Lower leg skin (tissue), 4 donors: Measurements from ENCODE around the gene PITPNM3. TPM values are rescaled to one million over a fixed set of nuclear protein-coding genes. Genes with fewer than 3 reads are reported as not detected.

ENCODE experiments used
- DNase-seq, 2 donors: peaks; one replicate each; pipeline ENCODE4 v3.0.0-alpha.2; 2019; ENCODE audit warnings: low spot score in 2 of 2
- H3K4me3 ChIP-seq: fragments of 200-600 bp; sonication (generic); 2 replicates; pipeline ENCODE4 v1.5.1; 2017; ENCODE audit warnings: mild to moderate bottlenecking, low read depth; ENCODE audit not compliant: poor library complexity, severe bottlenecking
- CTCF ChIP-seq, 3 donors: fragments of 450-650 bp; IDR thresholded peaks; one replicate each; pipeline ENCODE4 v1.5.1; 2016; ENCODE audit warnings: antibody characterized with exemption in 3 of 3, mild to moderate bottlenecking in 3 of 3, moderate library complexity in 2 of 3
- POLR2A ChIP-seq, 2 donors: fragments of 450-650 bp; IDR thresholded peaks; one replicate each; pipeline ENCODE4 v1.6.1; 2016 to 2017; ENCODE audit warnings: antibody characterized with exemption in 2 of 2, mild to moderate bottlenecking in 1 of 2, moderate library complexity in 1 of 2
- WGBS, 2 donors: methylation state at CpG; one replicate each; pipeline ENCODE4 v1.1.5; 2018; 5-methylcytosine and 5-hydroxymethylcytosine counted together
- intact Hi-C: fragments of 100-400 bp; cut with DNase I; formaldehyde crosslinking; loops from one replicate; pipeline ENCODE4 v1.15.0; 2023; ENCODE audit warnings: low total_unique reads
- total RNA-seq, 4 donors: library from RNA; depleted of rRNA; stranded (reverse); fragments of >200 nt; gene quantifications; one replicate each; pipeline ENCODE4 v1.1.0, GENCODE V29; 2016

Gene PITPNM3
- total RNA-seq, 4 donors from 2014 or later: 11.9 to 19.5 (median 16.3) TPM

- WGBS, 2 donors: 92 to 94% methylated on average over 4 of the region's 4 CpGs
- intact Hi-C loops: no loop called here
- no peak overlapping the region for H3K4me3 ChIP-seq
- peak in 1 of 2 donors; percentile 68 for DNase-seq
- TF ChIP-seq POLR2A (IDR thresholded peaks at IDR 0.05): no peak
- no peak for TF ChIP-seq CTCF (IDR thresholded peaks at IDR 0.05)
Measured at GRCh38 chr17:6542577-6542976, 13.8 kb downstream of the PITPNM3 start.

- DNase-seq: peak in 1 of 2 donors; percentile 60
- intact Hi-C loops: no loop called here
- no peak overlapping the region for H3K4me3 ChIP-seq
- no peak for TF ChIP-seq POLR2A (IDR thresholded peaks at IDR 0.05)
- TF ChIP-seq CTCF (IDR thresholded peaks at IDR 0.05): no peak
- WGBS, 2 donors: 82 to 83% methylated on average over 4 of the region's 4 CpGs
Measured at GRCh38 chr17:6541886-6542285, 14.5 kb downstream of the PITPNM3 start.

- intact Hi-C loops: no loop called here
- WGBS, 2 donors: 81 to 88% methylated on average over 3 of the region's 3 CpGs
- no peak overlapping the region for H3K4me3 ChIP-seq
- no peak for TF ChIP-seq POLR2A (IDR thresholded peaks at IDR 0.05)
- DNase-seq: no peak
Measured at GRCh38 chr17:6539871-6540270, 16.5 kb downstream of the PITPNM3 start.

GRCh38 chr17:6536566-6537065, 19.7 kb downstream of the PITPNM3 start:
- intact Hi-C loops: no loop called here
- WGBS, 2 donors: 92 to 95% methylated on average over 10 of the region's 10 CpGs
- DNase-seq: peak in 1 of 2 donors; percentile 74
- no peak for TF ChIP-seq CTCF (IDR thresholded peaks at IDR 0.05)
- no peak for TF ChIP-seq POLR2A (IDR thresholded peaks at IDR 0.05)
- no peak overlapping the region for H3K4me3 ChIP-seq

- peak in 1 of 2 donors; percentile 61 for DNase-seq
- intact Hi-C loops: no loop called here
- H3K4me3 ChIP-seq: no peak overlapping the region
- no peak for TF ChIP-seq CTCF (IDR thresholded peaks at IDR 0.05)
- TF ChIP-seq POLR2A (IDR thresholded peaks at IDR 0.05): no peak
- WGBS, 2 donors: 93 to 94% methylated on average over 10 of the region's 10 CpGs
Measured at GRCh38 chr17:6536053-6536452, 20.3 kb downstream of the PITPNM3 start.

- TF ChIP-seq POLR2A (IDR thresholded peaks at IDR 0.05) (no peak), CTCF (IDR thresholded peaks at IDR 0.05) (no peak)
- peak in 1 of 2 donors; percentile 76 for DNase-seq
- intact Hi-C loops: no loop called here
- no peak overlapping the region for H3K4me3 ChIP-seq
- WGBS, 2 donors: 64 to 81% methylated on average over 3 of the region's 3 CpGs
Measured at GRCh38 chr17:6534846-6535514, 21.4 kb downstream of the PITPNM3 start.
